GM18498 (cell line): ENCODE measurements around the gene DCXR.
"Not testable (repeated sequence)": the region's sequence is repeated elsewhere in the genome, so short reads cannot be mapped to it uniquely, and the experiment has no call there.

Experiments used
- ATAC-seq: cut with Tn5 transposase; IDR thresholded peaks from one replicate; pipeline ENCODE4 v1.9.1; 2021; ENCODE audit warnings: mild to moderate bottlenecking, moderate library complexity; ENCODE audit not compliant: unreplicated experiment

The DCXR gene

DNA sequence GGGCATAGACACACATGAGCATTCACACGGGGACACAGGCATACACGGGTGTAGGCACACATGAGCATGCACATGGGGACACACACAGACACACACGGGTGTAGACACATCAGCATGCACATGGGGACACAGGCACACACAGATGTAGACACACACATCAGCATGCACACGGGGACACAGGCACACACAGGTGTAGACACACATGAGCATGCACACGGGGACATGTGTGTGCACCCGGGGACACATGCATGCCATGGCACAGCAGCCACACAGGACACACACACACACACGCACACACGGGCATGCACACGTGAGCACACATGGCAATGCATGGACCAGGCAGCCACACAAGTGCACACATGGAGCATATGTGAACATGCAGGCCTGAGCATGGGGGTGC is 5.2 kb upstream of the DCXR start:
- ATAC-seq = no peak

- no peak for ATAC-seq
Measured at GRCh38 chr17:82041144-82041814, 3.8 kb upstream of the DCXR start.

DNA sequence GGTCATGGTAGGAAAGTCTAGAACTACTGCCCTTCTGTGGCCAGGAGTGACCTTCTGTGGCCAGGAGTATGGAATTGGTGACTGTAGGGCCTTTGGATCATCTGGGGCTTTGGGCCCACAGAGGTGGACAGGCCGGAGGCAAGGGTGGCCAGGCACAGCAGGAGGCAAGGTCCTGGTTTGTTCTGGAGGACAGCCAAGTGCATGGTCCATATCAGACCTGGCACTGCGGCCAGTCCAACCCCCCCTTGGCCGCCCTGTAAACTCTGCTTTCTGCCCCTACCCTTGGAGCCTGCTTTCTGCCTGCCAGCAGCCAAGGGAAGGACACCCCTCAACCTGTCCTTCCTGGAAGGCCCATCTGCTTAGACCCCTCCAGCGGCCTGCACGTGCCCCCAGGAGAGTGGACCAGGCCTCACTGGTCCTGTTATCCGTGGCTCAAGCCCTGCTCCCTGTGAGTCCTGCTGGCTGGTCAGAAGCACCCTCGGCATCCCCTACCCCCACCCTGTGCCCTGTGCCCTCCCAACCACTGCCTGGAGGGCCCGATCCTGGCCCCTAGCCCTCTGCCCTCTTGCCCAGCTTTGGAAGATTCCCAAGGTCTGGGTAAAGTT is 2.3 kb upstream of the DCXR start:
- ATAC-seq = no peak

DNA sequence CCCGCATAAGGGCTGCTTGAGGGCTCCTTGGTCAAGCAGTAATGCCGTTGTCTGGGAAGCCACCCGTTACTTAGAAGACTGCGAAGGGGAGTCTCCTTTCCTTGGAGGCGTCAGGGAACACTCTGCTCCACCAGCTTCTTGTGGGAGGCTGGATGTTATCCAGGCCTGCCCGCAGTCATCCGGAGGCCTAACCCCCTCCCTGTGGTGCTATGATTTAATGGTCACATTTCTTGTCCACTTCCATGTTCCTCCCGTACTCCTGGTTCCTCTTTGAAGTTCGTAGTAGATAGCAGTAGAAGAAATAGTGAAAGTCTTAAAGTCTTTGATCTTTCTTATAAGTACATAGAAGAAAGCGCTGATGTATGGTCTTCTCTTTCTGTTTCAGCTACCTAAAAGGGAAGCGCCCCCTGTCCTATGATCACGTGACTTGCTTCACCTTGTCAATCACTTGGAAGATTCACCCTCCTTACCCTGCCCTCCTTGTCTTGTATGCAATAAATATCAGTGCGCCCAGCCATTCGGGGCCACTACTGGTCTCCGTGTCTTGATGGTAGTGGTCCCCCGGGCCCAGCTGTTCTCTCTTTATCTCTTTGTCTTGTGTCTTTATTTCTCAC is 1.4 kb upstream of the DCXR start:
- ATAC-seq = not testable (repeated sequence)

GRCh38 chr17:82037889-82038195 is 345 bp upstream of the DCXR start:
- no peak for ATAC-seq

DNA sequence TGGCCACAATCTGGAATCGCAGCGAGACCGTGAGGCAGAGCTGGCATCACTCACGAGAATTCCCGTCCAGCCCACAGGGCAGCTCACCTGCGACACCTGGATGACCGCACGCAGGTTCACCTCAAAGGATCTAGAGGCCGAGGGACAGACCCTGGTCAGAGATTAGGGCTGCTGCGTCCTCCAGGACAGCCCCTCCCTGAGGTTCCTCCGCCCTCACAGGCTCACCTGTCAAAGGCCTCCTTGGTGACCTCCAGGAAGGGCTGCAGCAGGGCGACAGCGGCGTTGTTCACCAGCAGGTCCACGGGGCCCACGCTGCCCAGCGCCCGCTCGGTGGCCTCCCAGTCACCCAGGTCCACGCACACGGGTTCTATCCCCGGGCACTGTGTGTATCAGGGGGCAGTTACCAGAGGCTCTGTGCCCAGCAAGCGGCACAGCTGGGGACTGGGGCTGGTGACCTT is 834 bp downstream of the DCXR start:
- ATAC-seq = no peak

DNA sequence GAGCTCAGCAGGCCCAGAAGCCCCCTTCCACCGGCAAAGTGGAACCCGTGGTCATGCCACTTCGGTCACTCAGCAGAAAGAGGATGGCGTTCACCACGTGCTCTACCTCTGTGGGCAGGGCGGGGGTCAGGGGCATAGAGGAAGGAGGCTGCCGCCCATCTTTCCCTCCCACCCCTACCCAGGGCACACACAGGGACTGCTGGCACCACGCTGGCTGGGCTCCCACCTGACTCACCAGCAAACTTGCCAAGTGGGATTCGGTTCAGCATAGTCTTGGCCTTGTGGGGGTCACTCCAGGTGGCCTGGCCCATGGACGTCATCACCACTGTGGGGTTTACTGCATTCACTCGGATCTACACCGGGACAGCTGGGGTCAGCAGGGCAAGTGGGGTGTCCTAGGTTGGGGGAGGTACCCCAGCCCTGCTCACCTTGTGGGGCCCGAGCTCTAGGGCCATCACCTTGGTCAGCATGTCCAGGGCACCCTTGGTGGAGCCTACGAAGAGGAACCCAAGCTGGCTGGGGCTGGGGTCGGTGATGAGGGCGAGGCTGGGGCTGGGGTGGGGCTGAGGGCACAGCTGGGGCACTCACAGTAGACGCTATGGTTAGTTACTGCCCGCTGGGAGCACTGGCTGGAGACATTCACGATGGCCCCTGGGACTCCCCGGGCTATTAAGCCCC is 1.4 kb downstream of the DCXR start:
- ATAC-seq = no peak

- no peak for ATAC-seq
Measured at GRCh38 chr17:82035488-82035887, 2.0 kb downstream of the DCXR start.

- no peak for ATAC-seq
Measured at GRCh38 chr17:82034371-82035011, 3.0 kb downstream of the DCXR start.

DNA sequence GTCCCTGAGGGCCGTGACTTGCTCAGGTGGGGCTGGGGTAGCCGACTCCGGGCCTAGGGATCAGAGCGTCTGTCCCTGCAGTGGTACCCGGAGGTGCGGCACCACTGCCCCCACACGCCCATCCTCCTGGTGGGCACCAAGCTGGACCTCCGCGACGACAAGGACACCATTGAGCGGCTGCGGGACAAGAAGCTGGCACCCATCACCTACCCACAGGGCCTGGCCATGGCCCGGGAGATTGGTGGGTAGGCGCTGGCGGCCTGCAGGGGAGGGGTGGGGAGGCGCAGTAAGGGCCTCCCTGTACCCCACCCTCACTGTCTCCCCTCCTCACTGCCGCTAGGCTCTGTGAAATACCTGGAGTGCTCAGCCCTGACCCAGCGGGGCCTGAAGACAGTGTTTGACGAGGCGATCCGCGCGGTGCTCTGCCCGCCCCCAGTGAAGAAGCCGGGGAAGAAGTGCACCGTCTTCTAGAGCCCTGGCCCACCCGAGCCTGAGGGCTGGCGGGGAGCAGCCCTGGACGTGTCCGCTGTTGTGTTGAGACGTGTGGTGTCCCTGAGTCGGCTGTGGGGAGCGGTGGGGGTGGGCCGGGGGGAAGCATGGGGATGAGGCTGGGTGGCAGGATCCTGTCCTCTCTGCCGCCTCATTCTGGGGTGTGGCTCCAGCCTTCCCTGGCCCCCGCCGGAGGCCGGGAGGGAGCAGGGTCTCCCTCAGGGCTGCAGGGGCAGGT is 4.0 kb downstream of the DCXR start:
- ATAC-seq = no peak

- no peak for ATAC-seq
Measured at GRCh38 chr17:82031885-82032627, 5.4 kb downstream of the DCXR start.

GRCh38 chr17:82031303-82031884 is 6.1 kb downstream of the DCXR start, which contains the start of gene RAC3:
Gene RAC3 (plus strand): TSS chr17:82031678. CDS start chr17:82031762, 84 bp downstream.
- ATAC-seq = no peak

DNA sequence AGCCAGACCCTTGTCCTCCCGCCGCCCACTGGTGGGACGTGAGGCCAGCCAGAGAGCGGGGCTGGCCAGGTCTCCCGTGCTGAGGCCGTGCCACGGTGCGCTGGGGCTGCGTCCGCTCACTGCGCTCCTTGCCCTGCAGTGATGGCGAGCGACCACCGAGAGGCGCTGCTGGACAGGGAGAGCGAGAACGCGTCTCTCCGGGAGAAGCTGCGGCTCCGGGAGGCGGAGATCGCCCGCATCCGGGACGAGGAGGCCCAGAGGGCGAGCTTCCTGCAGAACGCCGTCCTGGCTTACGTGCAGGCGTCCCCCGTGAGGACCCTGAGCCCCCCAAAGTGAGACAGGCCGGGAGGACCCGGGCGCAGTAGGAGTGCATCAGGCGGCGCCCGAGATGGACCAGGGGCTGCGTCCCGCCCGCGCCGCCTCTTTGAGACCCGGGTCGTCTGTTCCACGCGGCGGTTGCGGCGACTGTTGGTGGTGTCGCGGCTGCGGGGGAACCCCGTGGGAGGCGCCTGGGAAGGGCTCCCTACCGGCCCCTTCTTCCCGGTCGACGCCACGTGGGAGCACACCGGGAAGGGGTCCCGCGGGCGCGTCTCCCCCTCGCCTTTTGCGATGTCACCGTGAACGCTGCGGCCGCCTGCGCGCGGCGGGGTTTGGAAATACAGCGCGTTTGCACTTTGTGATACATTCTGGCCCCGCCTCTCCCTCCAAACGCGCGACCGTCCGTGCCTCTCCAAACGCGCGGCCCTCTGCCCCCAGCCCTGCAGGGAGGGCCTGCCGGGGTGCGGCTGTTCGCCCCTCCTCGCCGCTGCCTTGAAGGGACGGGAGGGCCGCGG is 6.8 kb downstream of the DCXR start:
- ATAC-seq = no peak

DNA sequence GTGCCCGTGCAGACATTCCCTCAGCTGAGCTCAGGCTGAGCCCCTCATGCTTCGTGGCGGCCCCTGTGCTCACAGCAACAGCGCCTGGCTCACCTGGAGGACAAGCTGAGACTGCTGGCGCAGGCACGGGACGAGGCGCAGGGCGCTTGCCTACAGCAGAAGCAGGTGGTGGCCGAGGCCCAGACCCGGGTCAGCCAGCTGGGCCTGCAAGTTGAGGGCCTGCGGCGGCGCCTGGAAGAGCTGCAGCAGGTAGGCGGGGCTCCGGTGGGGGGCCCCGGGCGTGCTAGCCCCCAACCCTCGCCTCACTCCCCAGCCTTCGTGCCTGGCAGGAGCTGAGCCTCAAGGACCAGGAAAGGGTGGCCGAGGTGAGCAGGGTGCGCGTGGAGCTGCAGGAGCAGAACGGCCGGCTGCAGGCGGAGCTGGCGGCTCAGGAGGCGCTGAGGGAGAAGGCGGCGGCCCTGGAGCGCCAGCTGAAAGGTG is 7.5 kb downstream of the DCXR start:
- no peak for ATAC-seq

GRCh38 chr17:82029391-82029790 is 8.1 kb downstream of the DCXR start:
- no peak for ATAC-seq

DNA sequence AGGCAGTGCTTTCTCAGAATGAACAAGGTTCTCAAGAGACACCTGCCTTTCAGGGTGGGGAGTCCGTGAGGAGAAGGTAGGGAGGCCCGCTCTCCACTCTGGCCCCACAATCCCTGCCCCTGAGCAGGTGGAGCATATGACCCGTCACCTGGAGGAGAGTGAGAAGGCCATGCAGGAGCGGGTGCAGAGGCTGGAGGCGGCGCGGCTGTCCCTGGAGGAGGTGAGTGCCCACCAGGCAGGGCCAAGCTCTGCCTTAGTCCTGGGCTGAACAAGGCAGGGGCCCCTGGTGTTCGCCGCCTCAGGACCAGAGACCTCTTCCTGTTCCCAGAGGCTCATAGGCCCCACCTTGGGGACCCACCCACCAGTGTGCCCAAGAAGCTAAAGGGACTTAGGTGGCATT is 8.5 kb downstream of the DCXR start:
- no peak for ATAC-seq

GRCh38 chr17:82028246-82028645 is 9.3 kb downstream of the DCXR start:
- ATAC-seq = no peak

- no peak for ATAC-seq
Measured at GRCh38 chr17:82025401-82026107, 11.9 kb downstream of the DCXR start.
